ENCODE data around the gene ZBTB20.

ZBTB20 gene

GRCh38 chr3:114508208-114508607 is 638.9 kb downstream of the ZBTB20 start:
- no peak for TF ChIP-seq SPI1 (IDR thresholded peaks at IDR 0.05; ENCODE audit: borderline replicate concordance, low read depth)
- TF ChIP-seq REST (IDR thresholded peaks at IDR 0.05; ENCODE audit: insufficient replicate concordance, low read depth), result no peak
- no peak for TF ChIP-seq GABPA (IDR thresholded peaks at IDR 0.05; ENCODE audit: low read depth)
- no peak for TF ChIP-seq POLR2AphosphoS5 (IDR thresholded peaks at IDR 0.05; ENCODE audit: low read depth)
- no peak for TF ChIP-seq CTCF (IDR thresholded peaks at IDR 0.05; ENCODE audit: insufficient read depth, low read length)
- peaks cover 2% of the 10 kb centered on the region for H3K27me3 ChIP-seq (ENCODE audit: insufficient read depth, poor library complexity, severe bottlenecking)
- DNase-seq (ENCODE audit: low read depth in 1 of 2, low spot score in 1 of 2), result no peak
- H3K27ac ChIP-seq (replicated peaks), result no peak overlapping the region
- no peak overlapping the region for H3K4me3 ChIP-seq (replicated peaks; ENCODE audit: insufficient read depth, low read length)

GRCh38 chr3:114506591-114507300 is 640.3 kb downstream of the ZBTB20 start:
- TF ChIP-seq CTCF (IDR thresholded peaks at IDR 0.05; ENCODE audit: insufficient read depth, low read length) (no peak), POLR2AphosphoS5 (IDR thresholded peaks at IDR 0.05; ENCODE audit: low read depth) (no peak)
- H3K27me3 ChIP-seq (ENCODE audit: insufficient read depth, poor library complexity, severe bottlenecking), result no peaks in the 10 kb centered on the region

GRCh38 chr3:114504941-114505628 is 642.0 kb downstream of the ZBTB20 start:
- DNase-seq (ENCODE audit: low read depth in 1 of 2, low spot score in 1 of 2), result no peak
- TF ChIP-seq SPI1 (IDR thresholded peaks at IDR 0.05; ENCODE audit: borderline replicate concordance, low read depth), result no peak
- Histone ChIP-seq H3K4me3 (replicated peaks; ENCODE audit: insufficient read depth, low read length) (no peak overlapping the region), H3K27me3 (ENCODE audit: insufficient read depth, poor library complexity, severe bottlenecking) (no peaks in the 10 kb centered on the region), H3K27ac (replicated peaks) (no peak overlapping the region)

More at GRCh38 chr3:114506591-114507300, 640.3 kb downstream of the ZBTB20 start:
- Histone ChIP-seq H3K4me3 (replicated peaks; ENCODE audit: insufficient read depth, low read length) (no peak overlapping the region), H3K27ac (replicated peaks) (no peak overlapping the region)
- DNase-seq (ENCODE audit: low read depth in 1 of 2, low spot score in 1 of 2), result no peak

- Histone ChIP-seq H3K27me3 (ENCODE audit: insufficient read depth, poor library complexity, severe bottlenecking) (no peaks in the 10 kb centered on the region), H3K4me3 (replicated peaks; ENCODE audit: insufficient read depth, low read length) (no peak overlapping the region), H3K27ac (replicated peaks) (no peak overlapping the region)
- DNase-seq (ENCODE audit: low read depth in 1 of 2, low spot score in 1 of 2), result no peak
- TF ChIP-seq POLR2AphosphoS5 (IDR thresholded peaks at IDR 0.05; ENCODE audit: low read depth) (no peak), CTCF (IDR thresholded peaks at IDR 0.05; ENCODE audit: insufficient read depth, low read length) (no peak)
Measured at GRCh38 chr3:114502204-114502603, 644.9 kb downstream of the ZBTB20 start.

GRCh38 chr3:114499976-114500375 is 647.1 kb downstream of the ZBTB20 start:
- DNase-seq (ENCODE audit: low read depth in 1 of 2, low spot score in 1 of 2), result no peak
- TF ChIP-seq SPI1 (IDR thresholded peaks at IDR 0.05; ENCODE audit: borderline replicate concordance, low read depth) (no peak), GABPA (IDR thresholded peaks at IDR 0.05; ENCODE audit: low read depth) (no peak), REST (IDR thresholded peaks at IDR 0.05; ENCODE audit: insufficient replicate concordance, low read depth) (no peak), CTCF (IDR thresholded peaks at IDR 0.05; ENCODE audit: insufficient read depth, low read length) (no peak), POLR2AphosphoS5 (IDR thresholded peaks at IDR 0.05; ENCODE audit: low read depth) (no peak)
- no peaks in the 10 kb centered on the region for H3K27me3 ChIP-seq (ENCODE audit: insufficient read depth, poor library complexity, severe bottlenecking)
- H3K4me3 ChIP-seq (replicated peaks; ENCODE audit: insufficient read depth, low read length), result no peak overlapping the region
- H3K27ac ChIP-seq (replicated peaks), result no peak overlapping the region
